ENCODE results near the gene BRD1. TPM values are rescaled to one million over a fixed set of nuclear protein-coding genes. Genes with fewer than 3 reads are reported as not detected.
"Not testable (repeated sequence)": the region's sequence is repeated elsewhere in the genome, so short reads cannot be mapped to it uniquely, and the experiment has no call there.

The BRD1 gene
- total RNA-seq, 1 donor from 2014 or later, result 32.5 TPM

DNA sequence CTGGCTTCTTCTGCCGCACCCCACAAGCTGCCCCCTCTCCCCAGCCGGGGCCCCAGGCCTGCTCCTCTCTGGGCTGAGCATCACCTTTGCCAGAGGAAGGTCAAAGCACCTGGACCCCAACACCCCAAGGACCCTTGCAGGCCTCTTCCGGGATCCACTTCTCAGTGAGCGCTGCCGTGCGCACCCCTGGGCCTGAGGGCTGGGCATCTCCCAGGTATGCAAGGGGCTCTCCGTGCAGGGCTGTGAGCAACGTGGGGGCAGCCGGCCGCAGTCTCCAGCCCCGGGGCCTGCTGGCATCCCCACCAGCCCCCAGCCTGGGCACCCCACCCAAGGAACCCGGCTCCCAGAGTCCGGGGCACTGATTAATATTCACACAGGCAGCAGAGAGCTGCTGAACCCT is 64.0 kb downstream of the BRD1 start:
- no peaks in the 10 kb centered on the region for H3K27me3 ChIP-seq
- H3K4me3 ChIP-seq, result no peak overlapping the region
- intact Hi-C loops (cut with DNase I), result no loop called here
- no peaks in the 10 kb centered on the region for H3K36me3 ChIP-seq
- no peak for TF ChIP-seq CTCF (IDR thresholded peaks at IDR 0.05)
- peaks cover 0 to 11% of the 10 kb centered on the region in 2 donors for H3K9me3 ChIP-seq
- DNase-seq (ENCODE audit: low spot score in 2 of 2), result peak in 1 of 2 donors; percentile 27
- no peaks in the 10 kb centered on the region for H3K4me1 ChIP-seq
- no peak overlapping the region for H3K27ac ChIP-seq

DNA sequence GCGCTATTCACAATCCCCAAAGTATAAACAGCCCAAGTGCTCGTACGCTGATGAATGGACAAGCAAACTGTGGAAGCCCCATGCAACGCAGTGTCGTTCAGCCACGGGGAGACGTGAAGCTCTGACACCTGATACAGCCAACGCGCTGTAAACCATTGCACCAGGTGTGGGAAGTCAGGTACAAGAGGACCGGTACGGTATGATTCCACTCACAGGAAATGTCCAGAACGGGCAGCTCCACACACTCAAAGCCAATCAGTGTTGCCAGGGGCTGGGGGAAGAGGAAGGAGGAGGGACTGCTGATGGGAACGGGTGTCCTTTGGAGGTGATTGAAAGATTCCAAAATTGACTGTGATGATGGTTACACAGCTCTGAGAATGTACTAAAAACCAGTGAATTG is 64.5 kb downstream of the BRD1 start:
- Histone ChIP-seq H3K9me3 (peaks cover 0 to 11% of the 10 kb centered on the region in 2 donors), H3K4me3 (no peak overlapping the region), H3K36me3 (no peaks in the 10 kb centered on the region), H3K4me1 (no peaks in the 10 kb centered on the region), H3K27ac (no peak overlapping the region), H3K27me3 (no peaks in the 10 kb centered on the region)
- DNase-seq (ENCODE audit: low spot score in 2 of 2), result peak in 1 of 2 donors; percentile 49
- intact Hi-C loops (cut with DNase I), result no loop called here
- no peak for TF ChIP-seq CTCF (IDR thresholded peaks at IDR 0.05)

DNA sequence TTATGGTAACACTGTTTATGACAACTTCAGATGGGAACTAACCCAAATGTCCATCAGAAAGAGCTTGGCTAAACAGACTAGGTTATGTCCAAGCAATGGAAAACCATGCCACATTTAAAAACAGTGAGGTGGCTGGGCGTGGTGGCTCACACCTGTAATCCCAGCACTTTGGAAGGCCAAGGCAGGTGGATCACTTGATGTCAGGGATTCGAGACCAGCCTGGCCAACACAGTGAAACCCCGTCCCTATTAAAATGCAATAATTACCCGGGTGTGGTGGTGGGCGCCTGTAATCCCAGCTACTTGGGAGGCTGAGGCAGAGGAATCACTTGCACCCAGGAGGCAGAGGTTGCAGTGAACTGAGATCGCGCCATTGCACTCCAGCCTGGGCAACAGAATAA is 65.1 kb downstream of the BRD1 start:
- H3K27ac ChIP-seq; H3K4me3 ChIP-seq; intact Hi-C loops (cut with DNase I); H3K36me3 ChIP-seq; H3K27me3 ChIP-seq; H3K4me1 ChIP-seq: not testable (repeated sequence)
- peak in 1 of 2 donors; percentile 16 for DNase-seq (ENCODE audit: low spot score in 2 of 2)
- peaks cover 0 to 11% of the 10 kb centered on the region in 2 donors for H3K9me3 ChIP-seq

- no peaks in the 10 kb centered on the region for H3K27me3 ChIP-seq
- H3K27ac ChIP-seq, result no peak overlapping the region
- H3K4me3 ChIP-seq, result no peak overlapping the region
- no peak for DNase-seq (ENCODE audit: low spot score in 2 of 2)
- peaks cover 0 to 5% of the 10 kb centered on the region in 2 donors for H3K9me3 ChIP-seq
- no peak for TF ChIP-seq CTCF (IDR thresholded peaks at IDR 0.05)
- no peaks in the 10 kb centered on the region for H3K36me3 ChIP-seq
- H3K4me1 ChIP-seq, result no peaks in the 10 kb centered on the region
- intact Hi-C loops (cut with DNase I), result no loop called here
These were observed 65.8 kb downstream of the BRD1 start for GRCh38 chr22:49761836-49762235.

DNA sequence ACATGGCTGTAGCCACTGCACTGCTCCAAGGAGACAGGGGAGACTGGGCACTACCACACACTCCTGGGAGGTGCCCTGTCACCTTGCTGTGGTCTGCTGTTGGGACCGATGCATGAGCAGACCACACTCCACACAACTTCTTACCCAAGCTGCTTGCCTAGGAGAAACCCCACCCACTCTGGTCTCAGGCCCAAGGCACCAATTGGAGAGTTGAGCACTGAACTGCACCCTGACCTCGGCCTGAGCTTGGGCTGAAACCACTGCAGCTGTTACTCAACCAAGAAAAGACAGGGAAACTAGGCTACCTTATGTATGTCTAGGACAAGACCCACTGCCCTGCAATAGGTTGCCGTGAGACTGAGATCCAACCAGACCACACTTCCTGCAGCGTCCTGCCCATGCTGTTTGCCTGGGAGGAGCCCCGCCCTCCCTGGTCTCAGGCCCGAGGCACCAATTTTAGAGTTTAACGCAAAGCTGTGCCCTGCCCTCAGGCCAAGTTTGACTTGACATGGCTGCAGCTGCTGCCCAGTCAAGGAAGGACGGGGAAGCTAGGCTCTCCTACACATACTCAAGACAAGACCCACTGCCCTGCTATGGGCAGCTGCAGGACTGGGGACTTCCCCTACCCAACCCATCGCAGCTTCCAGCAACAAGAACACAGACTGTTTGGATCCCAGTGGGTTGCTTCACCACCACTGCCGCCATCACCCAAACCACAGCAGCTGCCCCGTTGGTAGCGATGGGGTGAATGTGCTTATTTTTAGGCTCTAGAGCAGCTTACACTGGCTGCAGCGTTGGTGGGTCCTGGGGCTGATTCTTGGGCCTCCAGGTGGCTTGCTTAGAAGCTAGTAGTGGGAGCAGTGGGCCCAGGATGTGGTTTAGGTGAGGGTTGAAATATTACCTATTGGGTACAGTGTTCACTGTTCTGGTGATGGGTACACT is 66.8 kb downstream of the BRD1 start:
- Histone ChIP-seq H3K27ac (no peak overlapping the region), H3K9me3 (no peaks in the 10 kb centered on the region), H3K4me3 (no peak overlapping the region), H3K27me3 (no peaks in the 10 kb centered on the region), H3K4me1 (no peaks in the 10 kb centered on the region), H3K36me3 (no peaks in the 10 kb centered on the region)
- TF ChIP-seq CTCF (IDR thresholded peaks at IDR 0.05), result no peak
- intact Hi-C loops (cut with DNase I), result no loop called here
- DNase-seq (ENCODE audit: low spot score in 2 of 2), result peak in 1 of 2 donors; percentile 52

GRCh38 chr22:49760280-49760629 is 67.4 kb downstream of the BRD1 start:
- Histone ChIP-seq H3K36me3 (no peaks in the 10 kb centered on the region), H3K9me3 (no peaks in the 10 kb centered on the region), H3K27me3 (no peaks in the 10 kb centered on the region), H3K27ac (no peak overlapping the region), H3K4me3 (no peak overlapping the region), H3K4me1 (no peaks in the 10 kb centered on the region)
- no peak for TF ChIP-seq CTCF (IDR thresholded peaks at IDR 0.05)
- DNase-seq (ENCODE audit: low spot score in 2 of 2), result peak in 1 of 2 donors; percentile 21
- intact Hi-C loops (cut with DNase I), result no loop called here

Measured in ascending aorta (tissue), 2 donors.